ENCODE results near the gene PCGF5. TPM values are rescaled to one million over a fixed set of nuclear protein-coding genes. Genes with fewer than 3 reads are reported as not detected.

The PCGF5 gene
- polyA plus RNA-seq, 1 of the 3 experiments (the other 2 are of a cell fraction): 14.5 TPM

GRCh38 chr10:91286572-91286971 is 66.1 kb downstream of the PCGF5 start:
- Histone ChIP-seq H3K4me3 (ENCODE audit: low read depth in 2 of 2, low read length in 1 of 2) (no peak overlapping the region), H2AFZ (ENCODE audit: low read depth) (no peak overlapping the region), H3F3A (replicated peaks; ENCODE audit: insufficient read depth) (peaks cover 3% of the 10 kb centered on the region), H4K20me1 (ENCODE audit: insufficient read depth) (no peaks in the 10 kb centered on the region), H3K4me2 (no peak overlapping the region), H3K4me1 (ENCODE audit: control insufficient read depth in 1 of 2, insufficient read depth in 2 of 2, low read depth in 1 of 2, low read length in 1 of 2) (no peaks in the 10 kb centered on the region; a peak in 1 of 4 replicates), H3K9me2 (no peaks in the 10 kb centered on the region), H3K9ac (no peak overlapping the region), H3K9me3 (no peaks in the 10 kb centered on the region), H3K27me3 (ENCODE audit: insufficient read depth) (no peaks in the 10 kb centered on the region), H3K27ac (ENCODE audit: low read depth in 2 of 2, low read length in 1 of 2) (no peak overlapping the region), H3K36me3 (replicated peaks in 1 of 2; ENCODE audit: control insufficient read depth in 1 of 2, insufficient read depth in 2 of 2, low read length in 1 of 2) (peaks cover 0 to 9% of the 10 kb centered on the region in 2 experiments), H3K79me2 (ENCODE audit: insufficient read depth) (no peaks in the 10 kb centered on the region)
- WGBS (ENCODE audit: low lambda C conversion rate): 88% methylated on average over 2 of the region's 2 CpGs
- POLR2A ChIA-PET: no interaction called here
- TF ChIP-seq, protein P1, sequence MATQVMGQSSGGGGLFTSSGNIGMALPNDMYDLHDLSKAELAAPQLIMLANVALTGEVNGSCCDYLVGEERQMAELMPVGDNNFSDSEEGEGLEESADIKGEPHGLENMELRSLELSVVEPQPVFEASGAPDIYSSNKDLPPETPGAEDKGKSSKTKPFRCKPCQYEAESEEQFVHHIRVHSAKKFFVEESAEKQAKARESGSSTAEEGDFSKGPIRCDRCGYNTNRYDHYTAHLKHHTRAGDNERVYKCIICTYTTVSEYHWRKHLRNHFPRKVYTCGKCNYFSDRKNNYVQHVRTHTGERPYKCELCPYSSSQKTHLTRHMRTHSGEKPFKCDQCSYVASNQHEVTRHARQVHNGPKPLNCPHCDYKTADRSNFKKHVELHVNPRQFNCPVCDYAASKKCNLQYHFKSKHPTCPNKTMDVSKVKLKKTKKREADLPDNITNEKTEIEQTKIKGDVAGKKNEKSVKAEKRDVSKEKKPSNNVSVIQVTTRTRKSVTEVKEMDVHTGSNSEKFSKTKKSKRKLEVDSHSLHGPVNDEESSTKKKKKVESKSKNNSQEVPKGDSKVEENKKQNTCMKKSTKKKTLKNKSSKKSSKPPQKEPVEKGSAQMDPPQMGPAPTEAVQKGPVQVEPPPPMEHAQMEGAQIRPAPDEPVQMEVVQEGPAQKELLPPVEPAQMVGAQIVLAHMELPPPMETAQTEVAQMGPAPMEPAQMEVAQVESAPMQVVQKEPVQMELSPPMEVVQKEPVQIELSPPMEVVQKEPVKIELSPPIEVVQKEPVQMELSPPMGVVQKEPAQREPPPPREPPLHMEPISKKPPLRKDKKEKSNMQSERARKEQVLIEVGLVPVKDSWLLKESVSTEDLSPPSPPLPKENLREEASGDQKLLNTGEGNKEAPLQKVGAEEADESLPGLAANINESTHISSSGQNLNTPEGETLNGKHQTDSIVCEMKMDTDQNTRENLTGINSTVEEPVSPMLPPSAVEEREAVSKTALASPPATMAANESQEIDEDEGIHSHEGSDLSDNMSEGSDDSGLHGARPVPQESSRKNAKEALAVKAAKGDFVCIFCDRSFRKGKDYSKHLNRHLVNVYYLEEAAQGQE (IDR thresholded peaks at IDR 0.05; ENCODE audit: low read depth, low read length): no peak
- TF ChIP-seq FOSL2 (IDR thresholded peaks at IDR 0.05; ENCODE audit: borderline replicate concordance, low read depth) (no peak), FOXM1 (IDR thresholded peaks at IDR 0.05; ENCODE audit: low read depth) (no peak), CHD2 (IDR thresholded peaks at IDR 0.05; ENCODE audit: low read length, partially characterized antibody) (no peak), NRF1 (IDR thresholded peaks at IDR 0.05; ENCODE audit: low read depth, low read length) (no peak), JUND (IDR thresholded peaks at IDR 0.05) (no peak), POLR2AphosphoS5 (IDR thresholded peaks at IDR 0.05; ENCODE audit: low read depth, low read length) (no peak), RXRA (IDR thresholded peaks at IDR 0.05; ENCODE audit: borderline replicate concordance, low read depth) (no peak), IRF3 (IDR thresholded peaks at IDR 0.05; ENCODE audit: low read depth, low read length) (no peak), USF1 (IDR thresholded peaks at IDR 0.05; ENCODE audit: borderline replicate concordance, low read depth) (no peak), USF2 (IDR thresholded peaks at IDR 0.05; ENCODE audit: borderline replicate concordance, low read depth, low read length) (no peak), SMC3 (IDR thresholded peaks at IDR 0.05; ENCODE audit: low read depth, low read length) (no peak), GATA2 (CRISPR knock-in tag; IDR thresholded peaks at IDR 0.05) (no peak), MAX (IDR thresholded peaks at IDR 0.05; ENCODE audit: low read depth) (no peak), GABPA (IDR thresholded peaks at IDR 0.05; ENCODE audit: low read depth) (no peak), TEAD4 (IDR thresholded peaks at IDR 0.05; ENCODE audit: borderline replicate concordance, insufficient read depth) (no peak)
- CTCF ChIA-PET: interaction anchor here (1.4 to 8.2 kb wide), 3 partner anchors 12 to 35 kb away, joined by 3 to 71 read pairs (median 7); no protein-coding TSS in a partner anchor
- DNase-seq: no peak
